KMS-11 (cell line): ENCODE measurements around the gene NXN.
"Not testable (repeated sequence)": the region's sequence is repeated elsewhere in the genome, so short reads cannot be mapped to it uniquely, and the experiment has no call there.

ENCODE experiments used
- H2AFZ ChIP-seq: fragments of 200-600 bp; sonication (generic); 2 replicates; pipeline ENCODE4 v1.6.1; 2016; ENCODE audit warnings: antibody characterized with exemption, mixed run types, low read depth
- H3K27ac ChIP-seq: fragments of 200-600 bp; sonication (generic); 2 replicates; pipeline ENCODE4 v1.6.1; 2016; ENCODE audit warnings: mild to moderate bottlenecking, mixed run types
- H3K27me3 ChIP-seq: fragments of 200-600 bp; sonication (generic); 2 replicates; pipeline ENCODE4 v1.6.1; 2017; ENCODE audit warnings: mild to moderate bottlenecking, low read depth, mixed run types, moderate library complexity; ENCODE audit not compliant: insufficient read depth
- H3K36me3 ChIP-seq: fragments of 200-600 bp; sonication (generic); 2 replicates; pipeline ENCODE4 v1.6.1; 2017; ENCODE audit warnings: mild to moderate bottlenecking, mixed run types; ENCODE audit not compliant: insufficient read depth
- H3K4me1 ChIP-seq: fragments of 200-600 bp; sonication (generic); 2 replicates; pipeline ENCODE4 v1.6.1; 2016; ENCODE audit warnings: mild to moderate bottlenecking, low read depth, mixed run types; ENCODE audit not compliant: poor library complexity, severe bottlenecking
- H3K4me2 ChIP-seq: fragments of 200-600 bp; sonication (generic); 2 replicates; pipeline ENCODE4 v1.7.0; 2016; ENCODE audit warnings: mild to moderate bottlenecking, mixed run types
- H3K4me3 ChIP-seq: fragments of 200-600 bp; sonication (generic); IDR thresholded peaks from 2 replicates; pipeline ENCODE4 v1.6.1; 2017; ENCODE audit warnings: low read depth, low read length, mixed read lengths; ENCODE audit not compliant: insufficient read depth
- H3K79me2 ChIP-seq: fragments of 200-600 bp; sonication (generic); 2 replicates; pipeline ENCODE4 v1.6.1; 2016; ENCODE audit warnings: low read depth, mixed run types; ENCODE audit not compliant: insufficient read depth
- H3K9ac ChIP-seq: fragments of 200-600 bp; sonication (generic); 2 replicates; pipeline ENCODE4 v1.6.1; 2016; ENCODE audit warnings: mild to moderate bottlenecking, mixed run types
- H4K20me1 ChIP-seq: fragments of 200-600 bp; sonication (generic); 2 replicates; pipeline ENCODE4 v1.6.1; 2016; ENCODE audit warnings: mild to moderate bottlenecking, mixed run types; ENCODE audit not compliant: insufficient read depth
- CTCF ChIP-seq: fragments of 200-600 bp; sonication (generic); conservative IDR thresholded peaks from 2 replicates; pipeline ENCODE4 v1.6.1; 2017; ENCODE audit warnings: low read depth, mild to moderate bottlenecking, antibody characterized with exemption, low read length, moderate library complexity, mixed read lengths

Gene NXN

DNA sequence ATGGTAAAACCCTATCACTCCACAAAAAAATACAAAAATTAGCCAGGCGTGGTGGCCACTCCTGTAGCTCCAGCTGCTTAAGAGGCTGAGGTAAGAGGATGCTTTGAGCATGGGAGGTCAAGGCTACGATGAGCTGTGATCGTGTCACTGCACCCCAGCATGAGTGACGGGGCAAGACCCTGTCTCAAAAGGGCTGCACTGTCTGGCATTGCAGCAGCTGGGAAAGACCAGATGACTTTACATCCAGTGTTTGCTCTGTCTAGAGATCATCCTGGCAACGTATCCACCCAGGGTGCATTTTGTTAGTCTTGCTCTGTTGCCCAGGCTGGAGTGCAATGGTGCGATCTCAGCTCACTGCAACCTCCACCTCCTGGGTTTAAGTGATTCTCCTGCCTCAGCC, 145.4 kb downstream of the NXN start:
- H3K9ac ChIP-seq, result no peak overlapping the region
- H3K4me2 ChIP-seq, result no peak overlapping the region
- no peak for TF ChIP-seq CTCF
- no peaks in the 10 kb centered on the region for H3K36me3 ChIP-seq
- H3K27ac ChIP-seq, result no peak overlapping the region
- no peaks in the 10 kb centered on the region for H3K4me1 ChIP-seq
- H3K4me3 ChIP-seq, result no peak overlapping the region
- H2AFZ ChIP-seq, result no peak overlapping the region
- H3K79me2 ChIP-seq, result no peaks in the 10 kb centered on the region
- peaks cover 15% of the 10 kb centered on the region; the same call in 1 of the 2 replicates for H3K27me3 ChIP-seq
- H4K20me1 ChIP-seq, result no peaks in the 10 kb centered on the region

- Histone ChIP-seq H3K36me3 (no peaks in the 10 kb centered on the region), H3K4me3 (no peak overlapping the region), H3K27ac (no peak overlapping the region), H3K79me2 (no peaks in the 10 kb centered on the region), H3K9ac (no peak overlapping the region), H3K4me1 (no peaks in the 10 kb centered on the region), H4K20me1 (no peaks in the 10 kb centered on the region), H3K27me3 (peaks cover 14% of the 10 kb centered on the region; the same call in 1 of the 2 replicates), H3K4me2 (no peak overlapping the region), H2AFZ (no peak overlapping the region)
- no peak for TF ChIP-seq CTCF
These were observed 148.6 kb downstream of the NXN start for GRCh38 chr17:830950-831349.

- H2AFZ ChIP-seq, result no peak overlapping the region
- no peak overlapping the region for H3K27ac ChIP-seq
- H3K79me2 ChIP-seq, result no peaks in the 10 kb centered on the region
- no peaks in the 10 kb centered on the region for H3K36me3 ChIP-seq
- H3K4me1 ChIP-seq, result no peaks in the 10 kb centered on the region
- TF ChIP-seq CTCF, result no peak
- H3K9ac ChIP-seq, result no peak overlapping the region
- peaks cover 17% of the 10 kb centered on the region; the same call in 1 of the 2 replicates for H3K27me3 ChIP-seq
- H4K20me1 ChIP-seq, result no peaks in the 10 kb centered on the region
- H3K4me2 ChIP-seq, result no peak overlapping the region
- no peak overlapping the region for H3K4me3 ChIP-seq
These were observed 149.2 kb downstream of the NXN start for GRCh38 chr17:830381-830780.

DNA sequence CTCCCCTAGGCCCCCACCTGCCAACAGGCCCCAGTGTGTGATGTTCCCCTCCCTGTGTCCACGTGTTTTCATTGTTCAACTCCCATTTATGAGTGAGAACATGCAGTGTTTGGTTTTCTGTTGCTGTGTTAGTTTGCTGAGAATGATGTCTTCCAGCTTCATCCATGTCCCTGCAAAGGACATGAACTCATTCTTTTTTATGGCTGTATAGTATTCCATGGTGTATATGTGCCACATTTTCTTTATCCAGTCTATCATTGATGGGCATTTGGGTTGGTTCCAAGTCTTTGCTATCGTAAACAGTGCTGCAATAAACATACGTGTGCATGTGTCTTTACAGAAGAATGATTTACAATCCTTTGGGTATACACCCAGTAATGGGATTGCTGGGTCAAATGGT, 150.0 kb downstream of the NXN start:
- H3K79me2 ChIP-seq, H3K4me3 ChIP-seq, H4K20me1 ChIP-seq, H3K4me2 ChIP-seq, H3K27ac ChIP-seq, H3K4me1 ChIP-seq, H3K36me3 ChIP-seq, H2AFZ ChIP-seq, H3K9ac ChIP-seq: not testable (repeated sequence)
- H3K27me3 ChIP-seq, result peaks cover 17% of the 10 kb centered on the region; the same call in 1 of the 2 replicates

DNA sequence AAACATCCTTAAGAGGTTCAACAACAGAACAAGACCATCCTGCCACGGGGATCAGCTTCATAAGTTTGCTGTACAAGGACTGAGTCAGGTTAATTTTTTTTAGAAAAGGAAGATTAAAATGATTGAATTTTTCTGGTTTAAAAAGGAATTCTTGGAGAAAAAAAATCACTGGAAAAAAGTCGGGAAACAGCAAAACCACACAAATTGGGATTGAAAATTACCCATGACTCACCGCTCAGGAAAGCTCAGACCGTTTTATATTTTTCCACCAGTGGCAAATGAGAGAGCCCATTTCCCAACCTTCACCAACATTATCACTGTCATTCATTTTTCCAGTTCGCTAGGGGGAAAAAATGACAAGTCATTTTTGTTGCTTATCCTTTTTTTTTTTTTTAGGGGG, 150.8 kb downstream of the NXN start:
- H3K4me2 ChIP-seq, result no peak overlapping the region
- H3K9ac ChIP-seq, result no peak overlapping the region
- no peaks in the 10 kb centered on the region for H3K79me2 ChIP-seq
- peaks cover 18% of the 10 kb centered on the region; the same call in 1 of the 2 replicates for H3K27me3 ChIP-seq
- no peaks in the 10 kb centered on the region for H3K36me3 ChIP-seq
- no peak overlapping the region for H3K4me3 ChIP-seq
- H2AFZ ChIP-seq, result no peak overlapping the region
- TF ChIP-seq CTCF, result no peak
- no peaks in the 10 kb centered on the region for H4K20me1 ChIP-seq
- H3K27ac ChIP-seq, result no peak overlapping the region
- no peaks in the 10 kb centered on the region for H3K4me1 ChIP-seq
